ENCODE results near the gene RGS2. TPM values are rescaled to one million over a fixed set of nuclear protein-coding genes. Genes with fewer than 3 reads are reported as not detected.

Gene RGS2
- total RNA-seq, 2 donors from 2014 or later, result 14.5 to 32.7 TPM

DNA sequence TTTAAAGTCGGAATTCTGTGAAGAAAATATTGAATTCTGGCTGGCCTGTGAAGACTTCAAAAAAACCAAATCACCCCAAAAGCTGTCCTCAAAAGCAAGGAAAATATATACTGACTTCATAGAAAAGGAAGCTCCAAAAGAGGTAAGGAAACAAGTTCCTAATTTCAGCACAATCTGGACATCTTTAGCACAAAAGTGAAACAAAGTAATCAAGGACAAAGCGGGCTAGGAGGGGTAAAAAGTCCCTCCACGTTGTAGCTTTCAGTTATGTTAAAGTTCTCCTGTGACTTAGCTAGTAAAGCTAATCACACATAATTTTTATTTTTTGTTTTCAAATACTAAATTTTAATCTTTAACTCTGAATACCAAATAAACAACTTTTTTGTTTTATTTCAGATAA is 2.2 kb downstream of the RGS2 start:
- peak overlapping the region in 1 of 2 donors; percentile 83 for H3K4me3 ChIP-seq
- H3K27ac ChIP-seq, result peak overlapping the region in 2 of 4 donors; percentile 93 to 97
- no peaks in the 10 kb centered on the region for H3K27me3 ChIP-seq
- H3K9me3 ChIP-seq, result no peaks in the 10 kb centered on the region
- WGBS, 2 donors, result 64 to 70% methylated on average over 3 of the region's 3 CpGs
- no peak for DNase-seq
- intact Hi-C loops (cut with DNase I), result no loop called here
- ATAC-seq, result no peak
- H3K4me1 ChIP-seq, result peaks cover 38% of the 10 kb centered on the region
- peaks cover 0 to 5% of the 10 kb centered on the region in 2 donors for H3K36me3 ChIP-seq (replicated peaks in 1 of 2; ENCODE audit: insufficient read depth in 1 of 2, low read depth in 2 of 2)
- no peak for TF ChIP-seq POLR2A (IDR thresholded peaks at IDR 0.05)
- TF ChIP-seq, protein P1, sequence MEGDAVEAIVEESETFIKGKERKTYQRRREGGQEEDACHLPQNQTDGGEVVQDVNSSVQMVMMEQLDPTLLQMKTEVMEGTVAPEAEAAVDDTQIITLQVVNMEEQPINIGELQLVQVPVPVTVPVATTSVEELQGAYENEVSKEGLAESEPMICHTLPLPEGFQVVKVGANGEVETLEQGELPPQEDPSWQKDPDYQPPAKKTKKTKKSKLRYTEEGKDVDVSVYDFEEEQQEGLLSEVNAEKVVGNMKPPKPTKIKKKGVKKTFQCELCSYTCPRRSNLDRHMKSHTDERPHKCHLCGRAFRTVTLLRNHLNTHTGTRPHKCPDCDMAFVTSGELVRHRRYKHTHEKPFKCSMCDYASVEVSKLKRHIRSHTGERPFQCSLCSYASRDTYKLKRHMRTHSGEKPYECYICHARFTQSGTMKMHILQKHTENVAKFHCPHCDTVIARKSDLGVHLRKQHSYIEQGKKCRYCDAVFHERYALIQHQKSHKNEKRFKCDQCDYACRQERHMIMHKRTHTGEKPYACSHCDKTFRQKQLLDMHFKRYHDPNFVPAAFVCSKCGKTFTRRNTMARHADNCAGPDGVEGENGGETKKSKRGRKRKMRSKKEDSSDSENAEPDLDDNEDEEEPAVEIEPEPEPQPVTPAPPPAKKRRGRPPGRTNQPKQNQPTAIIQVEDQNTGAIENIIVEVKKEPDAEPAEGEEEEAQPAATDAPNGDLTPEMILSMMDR (IDR thresholded peaks at IDR 0.05), result no peak

DNA sequence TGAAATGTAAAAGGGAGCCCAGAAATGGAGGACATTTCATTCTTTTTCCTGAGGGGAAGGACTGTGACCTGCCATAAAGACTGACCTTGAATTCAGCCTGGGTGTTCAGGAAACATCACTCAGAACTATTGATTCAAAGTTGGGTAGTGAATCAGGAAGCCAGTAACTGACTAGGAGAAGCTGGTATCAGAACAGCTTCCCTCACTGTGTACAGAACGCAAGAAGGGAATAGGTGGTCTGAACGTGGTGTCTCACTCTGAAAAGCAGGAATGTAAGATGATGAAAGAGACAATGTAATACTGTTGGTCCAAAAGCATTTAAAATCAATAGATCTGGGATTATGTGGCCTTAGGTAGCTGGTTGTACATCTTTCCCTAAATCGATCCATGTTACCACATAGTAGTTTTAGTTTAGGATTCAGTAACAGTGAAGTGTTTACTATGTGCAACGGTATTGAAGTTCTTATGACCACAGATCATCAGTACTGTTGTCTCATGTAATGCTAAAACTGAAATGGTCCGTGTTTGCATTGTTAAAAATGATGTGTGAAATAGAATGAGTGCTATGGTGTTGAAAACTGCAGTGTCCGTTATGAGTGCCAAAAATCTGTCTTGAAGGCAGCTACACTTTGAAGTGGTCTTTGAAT is 2.9 kb downstream of the RGS2 start:
- no peaks in the 10 kb centered on the region for H3K27me3 ChIP-seq
- no peak for ATAC-seq
- WGBS, 2 donors, result 64 to 71% methylated on average over 6 of the region's 6 CpGs
- no peak for DNase-seq
- H3K4me1 ChIP-seq, result peaks cover 38% of the 10 kb centered on the region
- H3K36me3 ChIP-seq (replicated peaks in 1 of 2; ENCODE audit: insufficient read depth in 1 of 2, low read depth in 2 of 2), result peaks cover 0 to 5% of the 10 kb centered on the region in 2 donors
- TF ChIP-seq, protein P1 (IDR thresholded peaks at IDR 0.05), result no peak
- peak in 2 of 3 donors; percentile 44 to 63 for TF ChIP-seq POLR2A (IDR thresholded peaks at IDR 0.05)
- intact Hi-C loops (cut with DNase I), result no loop called here
- H3K4me3 ChIP-seq, result peak overlapping the region in 1 of 2 donors; percentile 83
- peak overlapping the region in 2 of 4 donors; percentile 93 to 97 for H3K27ac ChIP-seq
- no peaks in the 10 kb centered on the region for H3K9me3 ChIP-seq

DNA sequence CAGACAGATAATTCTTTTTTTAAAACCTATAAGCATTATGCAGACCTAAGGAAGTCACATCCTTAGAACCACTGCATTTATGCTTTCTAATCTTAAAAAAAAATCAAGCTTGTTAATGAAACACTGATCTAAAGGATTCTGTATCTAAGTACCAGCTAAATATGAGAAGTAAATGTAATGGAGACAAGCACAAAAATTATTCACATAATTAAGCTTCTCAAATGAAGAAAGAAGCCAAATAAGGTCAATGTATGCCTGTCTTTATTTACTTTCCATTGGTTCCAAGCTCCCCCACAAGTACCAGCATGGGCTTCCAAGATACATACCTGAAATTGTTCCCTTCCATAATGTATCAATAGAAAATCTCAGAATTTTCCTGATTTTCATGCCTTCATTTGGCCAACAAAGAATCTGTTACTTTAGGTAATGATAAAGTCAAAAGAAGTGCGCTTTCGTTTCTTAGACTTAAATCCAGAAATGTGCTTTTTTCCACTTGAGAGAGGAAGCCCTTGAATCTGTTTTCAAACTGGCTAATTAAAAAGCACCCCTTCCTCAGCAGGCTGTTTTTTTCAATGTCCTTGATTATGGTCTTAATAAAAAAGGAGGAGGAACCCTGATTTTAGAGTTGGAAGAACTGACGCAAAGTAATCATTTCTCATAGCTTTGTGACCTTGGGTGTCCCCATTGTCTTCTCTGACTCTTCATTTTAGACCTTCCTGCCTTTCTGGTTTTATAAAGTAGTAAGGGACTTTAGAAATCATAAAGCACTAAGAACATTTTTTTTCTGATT is 3.8 kb downstream of the RGS2 start:
- TF ChIP-seq POLR2A (IDR thresholded peaks at IDR 0.05), result peak in 2 of 3 donors; percentile 60 to 68
- TF ChIP-seq, protein P1 (IDR thresholded peaks at IDR 0.05), result no peak
- peak overlapping the region in 1 of 4 donors; percentile 97 for H3K27ac ChIP-seq
- peaks cover 0 to 5% of the 10 kb centered on the region in 2 donors for H3K36me3 ChIP-seq (replicated peaks in 1 of 2; ENCODE audit: insufficient read depth in 1 of 2, low read depth in 2 of 2)
- no peaks in the 10 kb centered on the region for H3K9me3 ChIP-seq
- DNase-seq (no peak), ATAC-seq (no peak)
- H3K27me3 ChIP-seq, result no peaks in the 10 kb centered on the region
- 92% methylated on average over 3 of the region's 3 CpGs for WGBS, 2 donors
- no peak overlapping the region for H3K4me3 ChIP-seq
- intact Hi-C loops (cut with DNase I), result no loop called here
- H3K4me1 ChIP-seq, result peaks cover 37% of the 10 kb centered on the region

DNA sequence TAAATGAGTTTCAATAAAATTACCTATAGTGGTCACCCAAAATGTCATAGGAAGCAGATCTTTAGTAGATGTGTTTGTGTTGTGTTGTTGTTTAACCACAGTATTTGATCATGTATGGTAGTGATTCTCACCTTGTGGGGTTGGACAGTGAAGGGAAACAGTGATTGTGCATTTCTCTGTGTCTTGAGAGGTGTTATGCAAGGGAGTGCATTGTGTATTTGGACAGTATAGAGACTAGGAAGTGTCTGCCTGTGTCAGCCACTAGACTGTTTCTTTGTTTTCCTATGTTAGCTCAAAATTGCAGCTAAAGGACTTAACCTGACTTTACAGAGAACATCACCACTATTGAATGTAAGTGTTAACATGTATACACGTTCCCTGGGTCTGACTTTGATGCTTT is 6.0 kb downstream of the RGS2 start:
- Histone ChIP-seq H3K9me3 (no peaks in the 10 kb centered on the region), H3K36me3 (replicated peaks in 1 of 2; ENCODE audit: insufficient read depth in 1 of 2, low read depth in 2 of 2) (peaks cover 0 to 5% of the 10 kb centered on the region in 2 donors), H3K27ac (no peak overlapping the region), H3K4me3 (no peak overlapping the region), H3K27me3 (no peaks in the 10 kb centered on the region), H3K4me1 (peaks cover 30% of the 10 kb centered on the region)
- intact Hi-C loops (cut with DNase I), result no loop called here
- no peak for DNase-seq
- ATAC-seq, result no peak
- WGBS, 2 donors, result 71 to 93% methylated on average over 1 of the region's 1 CpG
- TF ChIP-seq, protein P1 (IDR thresholded peaks at IDR 0.05), result no peak
- no peak for TF ChIP-seq POLR2A (IDR thresholded peaks at IDR 0.05)
